GM13976 (cell line): ENCODE measurements around the gene FGFR3.
"Not testable (repeated sequence)": the region's sequence is repeated elsewhere in the genome, so short reads cannot be mapped to it uniquely, and the experiment has no call there.

Experiments
- DNase-seq: peaks from one replicate; pipeline ENCODE4 v3.0.0; 2012; ENCODE audit warnings: low spot score
- in situ Hi-C: fragments of 300-500 bp; cut with MboI; formaldehyde crosslinking; loops from one replicate; pipeline ENCODE4 v1.12.0; 2022; ENCODE audit warnings: low sequenced_read_pairs, mixed read lengths, inconsistent platforms; ENCODE audit not compliant: unreplicated experiment
- TF ChIP-seq, protein P1 (sequence below): IDR thresholded peaks from 2 replicates; pipeline ENCODE4 v1.5.1; 2012; ENCODE audit warnings: borderline replicate concordance, mild to moderate bottlenecking; ENCODE audit not compliant: insufficient read depth; ENCODE audit errors: extremely low read depth, missing control alignments, control extremely low read depth

The FGFR3 gene

DNA sequence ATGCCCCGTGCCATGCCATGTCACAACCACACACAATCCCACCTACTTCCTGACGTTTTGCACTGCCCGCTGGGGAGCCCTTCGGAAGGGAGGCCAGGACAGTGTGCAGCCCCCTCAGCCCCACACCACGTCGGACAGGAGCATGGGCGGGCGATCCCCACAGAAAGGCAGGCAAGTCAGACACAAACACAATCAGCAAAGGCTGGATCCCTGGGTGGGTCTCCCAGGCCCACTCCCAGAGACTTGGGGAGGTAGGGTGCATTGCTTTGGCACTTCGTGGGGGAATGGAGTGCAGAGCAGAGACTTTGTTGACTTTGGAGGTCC is 48.8 kb downstream of the FGFR3 start:
- TF ChIP-seq, protein P1, sequence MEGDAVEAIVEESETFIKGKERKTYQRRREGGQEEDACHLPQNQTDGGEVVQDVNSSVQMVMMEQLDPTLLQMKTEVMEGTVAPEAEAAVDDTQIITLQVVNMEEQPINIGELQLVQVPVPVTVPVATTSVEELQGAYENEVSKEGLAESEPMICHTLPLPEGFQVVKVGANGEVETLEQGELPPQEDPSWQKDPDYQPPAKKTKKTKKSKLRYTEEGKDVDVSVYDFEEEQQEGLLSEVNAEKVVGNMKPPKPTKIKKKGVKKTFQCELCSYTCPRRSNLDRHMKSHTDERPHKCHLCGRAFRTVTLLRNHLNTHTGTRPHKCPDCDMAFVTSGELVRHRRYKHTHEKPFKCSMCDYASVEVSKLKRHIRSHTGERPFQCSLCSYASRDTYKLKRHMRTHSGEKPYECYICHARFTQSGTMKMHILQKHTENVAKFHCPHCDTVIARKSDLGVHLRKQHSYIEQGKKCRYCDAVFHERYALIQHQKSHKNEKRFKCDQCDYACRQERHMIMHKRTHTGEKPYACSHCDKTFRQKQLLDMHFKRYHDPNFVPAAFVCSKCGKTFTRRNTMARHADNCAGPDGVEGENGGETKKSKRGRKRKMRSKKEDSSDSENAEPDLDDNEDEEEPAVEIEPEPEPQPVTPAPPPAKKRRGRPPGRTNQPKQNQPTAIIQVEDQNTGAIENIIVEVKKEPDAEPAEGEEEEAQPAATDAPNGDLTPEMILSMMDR, result no peak
- in situ Hi-C loops, result no loop called here
- no peak for DNase-seq

DNA sequence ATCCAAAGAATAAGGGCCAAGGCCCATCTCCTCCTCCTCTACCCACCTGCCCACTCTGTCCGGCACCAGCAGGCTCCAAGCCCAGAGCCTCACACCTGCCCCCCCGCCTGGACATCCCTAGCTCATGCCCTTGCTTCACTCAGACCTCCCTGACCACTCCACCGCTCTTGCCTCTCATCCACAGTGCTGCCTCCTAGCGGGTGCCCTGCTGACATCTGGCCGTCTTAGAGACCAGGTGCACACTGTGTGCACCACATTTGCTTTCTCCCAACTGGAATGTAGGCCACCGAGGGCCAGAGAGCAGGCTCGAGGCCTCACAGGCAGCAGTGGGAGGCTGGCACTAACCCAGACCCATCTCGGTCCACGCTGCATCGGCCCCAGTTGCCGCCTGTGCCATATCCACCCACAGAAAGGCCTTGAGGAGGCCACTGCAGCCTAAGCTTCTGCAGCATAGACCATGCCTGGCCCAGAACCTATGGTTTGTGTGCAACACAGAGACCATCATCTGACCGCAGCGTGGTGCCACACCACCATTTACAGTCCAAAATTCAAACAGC is 49.3 kb downstream of the FGFR3 start:
- in situ Hi-C loops, result no loop called here
- TF ChIP-seq, protein P1, result no peak
- no peak for DNase-seq

DNA sequence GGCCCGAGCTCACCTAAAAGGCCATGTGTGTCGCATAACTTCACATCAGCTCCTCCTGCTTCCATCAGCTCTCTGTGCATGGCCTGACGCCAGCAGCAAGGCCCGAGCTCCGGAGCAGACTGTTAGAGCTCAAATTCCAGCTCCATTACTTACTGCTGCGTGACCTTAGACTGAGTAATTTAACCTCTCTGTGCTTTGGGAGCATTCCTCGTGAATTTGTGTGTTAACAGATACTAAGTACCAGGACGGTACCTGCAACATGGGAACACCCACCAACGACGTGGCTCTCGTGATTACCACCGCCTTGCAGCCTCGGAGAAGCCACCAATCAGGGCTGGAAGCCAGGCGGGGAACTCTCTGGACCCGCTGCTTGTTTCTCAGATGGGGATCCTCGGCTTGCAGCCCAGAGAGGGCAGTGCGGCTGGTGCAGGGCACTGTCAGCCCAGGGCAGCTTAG is 49.9 kb downstream of the FGFR3 start:
- TF ChIP-seq, protein P1, result no peak
- in situ Hi-C loops, result no loop called here

DNA sequence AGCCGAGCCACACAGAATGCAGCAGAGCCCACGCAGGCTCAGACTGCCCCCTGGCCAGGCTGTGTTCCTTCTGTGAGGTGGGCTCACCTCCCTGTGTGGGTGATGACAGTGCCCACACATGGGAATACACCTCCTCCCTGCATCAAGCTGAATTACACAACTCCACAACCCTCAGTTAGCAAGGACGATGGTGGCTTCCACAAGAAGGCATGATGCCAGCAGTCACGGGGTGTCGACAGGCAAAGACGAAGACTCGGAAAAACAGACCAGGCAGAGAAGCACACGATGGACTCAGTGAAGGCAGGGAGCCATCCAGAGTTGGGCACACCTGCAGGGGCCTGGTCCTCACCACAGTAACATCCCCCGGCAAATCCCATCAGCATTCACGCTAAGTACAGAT is 50.8 kb downstream of the FGFR3 start:
- TF ChIP-seq, protein P1, result no peak
- DNase-seq, result no peak
- in situ Hi-C loops, result no loop called here

More for the DNA sequence above, 49.9 kb downstream of the FGFR3 start:
- DNase-seq, result no peak

DNA sequence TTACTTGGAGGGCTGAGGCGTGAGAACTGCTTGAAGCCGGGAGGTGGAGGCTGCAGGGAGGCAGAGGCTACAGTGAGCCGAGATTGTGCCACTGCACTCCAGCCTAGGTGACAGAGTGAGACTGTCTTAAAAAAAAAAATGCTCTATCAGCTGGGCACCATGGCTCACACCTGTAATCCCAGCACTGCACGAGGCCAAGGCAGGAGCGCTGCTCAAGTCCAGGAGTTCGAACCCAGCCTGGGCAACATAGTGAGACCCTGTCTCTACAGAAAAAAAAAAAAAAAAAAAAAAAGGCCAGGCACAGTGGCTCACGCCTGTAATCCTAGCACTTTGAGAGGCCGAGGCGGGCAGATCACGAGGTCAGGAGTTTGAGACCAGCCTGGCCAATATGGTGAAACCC is 51.5 kb downstream of the FGFR3 start:
- in situ Hi-C loops, DNase-seq: not testable (repeated sequence)

DNA sequence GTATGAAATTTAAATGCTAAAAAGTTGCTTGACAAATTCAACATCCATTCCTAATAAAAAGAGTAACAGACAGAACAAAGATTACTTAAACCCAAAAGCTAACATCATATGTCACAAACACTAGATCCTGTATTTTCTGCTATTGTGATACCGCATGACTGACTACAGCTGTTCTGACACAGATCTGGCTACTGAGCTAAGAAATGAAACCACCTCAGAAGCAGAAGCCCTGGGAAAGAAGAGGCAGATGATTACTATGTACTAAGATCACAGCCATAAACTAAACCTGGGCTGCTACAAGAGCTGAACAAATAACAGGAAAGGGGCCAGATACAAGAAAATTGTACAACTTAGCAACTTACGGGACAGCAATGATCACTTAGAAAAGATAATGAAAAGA is 53.5 kb downstream of the FGFR3 start:
- no peak for DNase-seq
- in situ Hi-C loops, result no loop called here
- TF ChIP-seq, protein P1, result no peak

DNA sequence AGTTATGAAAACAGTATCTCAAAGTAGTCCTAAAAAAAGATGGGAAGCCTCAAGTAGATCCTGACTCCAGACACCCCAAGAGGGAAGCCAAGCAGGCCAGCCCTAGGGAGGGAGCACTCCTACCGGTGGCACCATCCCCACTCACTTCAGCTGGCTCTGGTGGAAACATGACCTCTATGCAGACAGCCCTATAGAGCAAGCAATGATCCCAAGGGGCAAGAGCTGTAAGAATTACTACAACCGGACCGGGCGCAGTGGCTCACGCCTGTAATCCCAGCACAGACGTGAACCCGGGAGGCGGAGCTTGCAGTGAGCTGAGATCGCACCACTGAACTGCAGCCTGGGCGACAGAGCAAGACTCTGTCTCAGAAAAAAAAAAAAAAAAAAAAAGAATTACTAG is 57.2 kb downstream of the FGFR3 start:
- TF ChIP-seq, protein P1, result no peak
- in situ Hi-C loops, result no loop called here
- no peak for DNase-seq

DNA sequence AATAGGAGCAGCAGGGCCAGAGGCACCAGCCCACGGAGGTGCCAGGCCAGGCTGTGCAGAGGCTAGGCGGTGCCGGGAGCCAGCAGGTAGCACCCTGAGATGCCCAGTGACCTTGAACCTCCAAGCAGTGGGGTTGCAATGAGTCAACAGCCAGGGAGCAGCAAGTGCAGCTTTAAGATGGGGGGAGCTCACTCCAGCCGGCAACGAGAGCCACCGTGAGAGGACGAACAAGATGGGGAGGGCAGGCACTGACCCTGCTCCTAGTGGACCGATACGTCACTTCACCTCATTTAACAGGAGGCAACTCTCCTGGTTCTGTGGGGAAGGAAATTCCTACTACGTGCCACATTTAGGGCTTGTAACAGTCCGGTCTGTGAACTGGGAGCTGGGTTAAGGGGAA is 58.1 kb downstream of the FGFR3 start:
- no peak for DNase-seq
- in situ Hi-C loops, result no loop called here
- TF ChIP-seq, protein P1, result no peak
